ENCODE results near the gene DAB1. TPM values are rescaled to one million over a fixed set of nuclear protein-coding genes. Genes with fewer than 3 reads are reported as not detected.

The DAB1 gene
- total RNA-seq, 4 donors from 2014 or later = 0.22 TPM; not detected in 3

DNA sequence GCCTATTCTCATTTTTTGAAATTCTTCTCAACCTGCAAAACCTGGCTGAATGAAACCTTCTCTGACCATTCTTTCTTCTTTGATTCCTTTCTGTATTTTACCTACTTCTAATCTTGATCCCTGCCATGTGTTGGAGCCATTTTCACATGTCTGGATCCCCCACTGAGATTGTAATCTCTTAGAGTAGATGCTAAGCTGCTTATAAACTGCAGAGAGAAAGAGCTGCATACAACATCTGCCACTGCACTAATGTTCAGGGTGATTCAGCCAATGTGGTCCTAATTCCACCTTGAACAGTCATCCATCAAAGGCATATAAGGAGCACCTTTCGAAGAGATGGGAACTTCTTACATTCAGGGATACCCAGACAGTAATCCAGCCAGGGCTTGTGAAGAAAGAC lies 16.2 kb upstream of the DAB1 start:
- Histone ChIP-seq H3K27ac (no peak overlapping the region), H3K36me3 (no peaks in the 10 kb centered on the region), H3K27me3 (no peaks in the 10 kb centered on the region), H3K9me3 (no peaks in the 10 kb centered on the region), H3K4me3 (no peak overlapping the region), H3K4me1 (peaks cover 0 to 10% of the 10 kb centered on the region in 2 donors)
- intact Hi-C loops (cut with DNase I; ENCODE audit: low total_unique reads) (no loop called here), in situ Hi-C loops (cut with MboI; ENCODE audit: low sequenced_read_pairs in 4 of 4) (no loop called here)
- TF ChIP-seq, protein P1, sequence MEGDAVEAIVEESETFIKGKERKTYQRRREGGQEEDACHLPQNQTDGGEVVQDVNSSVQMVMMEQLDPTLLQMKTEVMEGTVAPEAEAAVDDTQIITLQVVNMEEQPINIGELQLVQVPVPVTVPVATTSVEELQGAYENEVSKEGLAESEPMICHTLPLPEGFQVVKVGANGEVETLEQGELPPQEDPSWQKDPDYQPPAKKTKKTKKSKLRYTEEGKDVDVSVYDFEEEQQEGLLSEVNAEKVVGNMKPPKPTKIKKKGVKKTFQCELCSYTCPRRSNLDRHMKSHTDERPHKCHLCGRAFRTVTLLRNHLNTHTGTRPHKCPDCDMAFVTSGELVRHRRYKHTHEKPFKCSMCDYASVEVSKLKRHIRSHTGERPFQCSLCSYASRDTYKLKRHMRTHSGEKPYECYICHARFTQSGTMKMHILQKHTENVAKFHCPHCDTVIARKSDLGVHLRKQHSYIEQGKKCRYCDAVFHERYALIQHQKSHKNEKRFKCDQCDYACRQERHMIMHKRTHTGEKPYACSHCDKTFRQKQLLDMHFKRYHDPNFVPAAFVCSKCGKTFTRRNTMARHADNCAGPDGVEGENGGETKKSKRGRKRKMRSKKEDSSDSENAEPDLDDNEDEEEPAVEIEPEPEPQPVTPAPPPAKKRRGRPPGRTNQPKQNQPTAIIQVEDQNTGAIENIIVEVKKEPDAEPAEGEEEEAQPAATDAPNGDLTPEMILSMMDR (IDR thresholded peaks at IDR 0.05 in 4 of 5, conservative IDR thresholded peaks at IDR 0.05 in 1 of 5) = no peak
- TF ChIP-seq POLR2A (IDR thresholded peaks at IDR 0.05) = no peak
- ATAC-seq (no peak), DNase-seq (no peak)

DNA sequence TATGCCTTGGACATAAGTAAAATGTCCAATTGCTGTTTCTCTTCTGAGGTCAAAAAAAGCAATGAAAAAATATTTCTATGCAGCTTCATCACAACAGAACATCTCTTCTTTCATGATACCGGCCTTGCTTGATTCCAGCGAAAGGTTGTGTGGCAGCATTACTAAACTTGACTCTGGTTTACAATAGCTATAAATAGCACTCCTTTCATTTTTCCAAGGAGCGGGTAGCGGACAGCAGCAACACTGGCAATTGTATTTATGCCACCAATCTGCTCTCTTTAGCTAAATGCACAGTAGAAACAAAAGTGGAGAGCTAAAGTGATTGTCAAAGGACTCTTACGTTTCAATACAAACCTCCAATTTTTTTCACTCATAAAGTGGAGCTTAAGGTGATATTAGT lies 7.5 kb upstream of the DAB1 start:
- peak in 1 of 2 donors; percentile 66 for ATAC-seq

GRCh38 chr1:57424231-57425027 lies 569 bp upstream of the DAB1 start:
- peaks cover 6 to 19% of the 10 kb centered on the region in 2 donors for H3K4me1 ChIP-seq
- DNase-seq (no peak), ATAC-seq (peak; percentile 39 to 49)
- no peaks in the 10 kb centered on the region for H3K36me3 ChIP-seq
- H3K4me3 ChIP-seq = peak overlapping the region; percentile 41 to 49 (median 46)
- intact Hi-C loops (cut with DNase I; ENCODE audit: low total_unique reads) = no loop called here
- TF ChIP-seq POLR2A (IDR thresholded peaks at IDR 0.05) = no peak
- TF ChIP-seq, protein P1 (IDR thresholded peaks at IDR 0.05 in 4 of 5, conservative IDR thresholded peaks at IDR 0.05 in 1 of 5) = peak in 3 of 5 experiments; percentile 39 to 59 (median 56)
- in situ Hi-C loops (cut with MboI; ENCODE audit: low sequenced_read_pairs in 4 of 4) = no loop called here
- H3K27ac ChIP-seq = no peak overlapping the region
- H3K9me3 ChIP-seq = no peaks in the 10 kb centered on the region
- H3K27me3 ChIP-seq = peaks cover 37 to 55% (median 40%) of the 10 kb centered on the region in 3 donors

More for the DNA sequence above, 7.5 kb upstream of the DAB1 start:
- Histone ChIP-seq H3K4me3 (peak overlapping the region in 1 of 4 donors; percentile 20), H3K9me3 (no peaks in the 10 kb centered on the region), H3K36me3 (no peaks in the 10 kb centered on the region), H3K4me1 (peaks cover 0 to 12% of the 10 kb centered on the region in 2 donors), H3K27ac (no peak overlapping the region), H3K27me3 (no peaks in the 10 kb centered on the region)
- intact Hi-C loops (cut with DNase I; ENCODE audit: low total_unique reads) (no loop called here), in situ Hi-C loops (cut with MboI; ENCODE audit: low sequenced_read_pairs in 4 of 4) (no loop called here)
- no peak for TF ChIP-seq POLR2A (IDR thresholded peaks at IDR 0.05)
- TF ChIP-seq, protein P1 (IDR thresholded peaks at IDR 0.05 in 4 of 5, conservative IDR thresholded peaks at IDR 0.05 in 1 of 5) = no peak
- DNase-seq = no peak

DNA sequence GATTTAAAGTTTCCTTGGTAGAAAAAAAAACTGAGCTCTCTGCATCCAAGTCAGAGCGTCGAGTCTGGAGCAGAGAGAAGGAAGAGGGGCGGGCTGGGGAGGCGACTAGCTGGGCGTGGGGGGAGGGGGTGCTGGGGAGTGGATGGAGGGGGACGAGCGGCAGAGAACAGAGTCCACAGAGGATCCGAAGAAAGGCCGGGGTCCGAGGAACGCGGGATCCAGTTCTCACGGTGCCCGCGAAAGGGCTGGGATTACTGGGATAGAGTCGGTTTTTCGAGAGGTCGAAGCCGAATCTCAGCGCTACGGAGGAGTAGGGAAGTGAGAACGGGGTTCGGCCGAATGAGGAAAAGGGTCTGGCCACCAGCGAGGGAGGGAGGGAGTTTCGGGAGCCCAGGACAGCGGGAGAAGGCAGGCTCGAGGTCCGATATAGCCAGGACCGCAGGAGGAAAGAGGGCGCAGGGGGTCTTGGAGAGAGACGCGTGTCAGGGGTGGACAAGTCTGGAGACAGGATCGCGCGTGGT lies 665 bp downstream of the DAB1 start:
- no peaks in the 10 kb centered on the region for H3K36me3 ChIP-seq
- intact Hi-C loops (cut with DNase I; ENCODE audit: low total_unique reads) (no loop called here), in situ Hi-C loops (cut with MboI; ENCODE audit: low sequenced_read_pairs in 4 of 4) (no loop called here)
- H3K4me3 ChIP-seq = peak overlapping the region; percentile 17 to 54 (median 45)
- no peaks in the 10 kb centered on the region for H3K9me3 ChIP-seq
- no peak overlapping the region for H3K27ac ChIP-seq
- H3K27me3 ChIP-seq = peaks cover 45 to 63% (median 45%) of the 10 kb centered on the region in 3 donors
- TF ChIP-seq, protein P1 (IDR thresholded peaks at IDR 0.05 in 4 of 5, conservative IDR thresholded peaks at IDR 0.05 in 1 of 5) = no peak
- no peak for TF ChIP-seq POLR2A (IDR thresholded peaks at IDR 0.05)
- H3K4me1 ChIP-seq = peaks cover 6 to 19% of the 10 kb centered on the region in 2 donors
- no peak for DNase-seq
- no peak for ATAC-seq
